ENCODE measurements around the gene TASOR2. TPM values are rescaled to one million over a fixed set of nuclear protein-coding genes. Genes with fewer than 3 reads are reported as not detected.

TASOR2 gene
- total and polyA plus RNA-seq, 2 of the 4 experiments (the other 2 are of a cell fraction) = 19.4 to 53.6 TPM

GRCh38 chr10:5651388-5651764 is 33.3 kb upstream of the TASOR2 start:
- Histone ChIP-seq H3K9me3 (ENCODE audit: control insufficient read depth, insufficient read depth, low read length) (no peaks in the 10 kb centered on the region), H2BK20ac (ENCODE audit: low read depth, low read length) (no peak overlapping the region), H2AFZ (replicated peaks; ENCODE audit: low read length, poor library complexity) (no peak overlapping the region), H3K27ac (ENCODE audit: insufficient read depth, low read length) (no peak overlapping the region), H3K56ac (ENCODE audit: extremely low read depth, insufficient read depth, low read length) (no peak overlapping the region), H4K20me1 (ENCODE audit: insufficient read depth, low read length) (no peaks in the 10 kb centered on the region), H4K8ac (ENCODE audit: low read depth in 2 of 2, low read length in 2 of 2) (no peak overlapping the region), H2BK5ac (ENCODE audit: low read depth, low read length, poor library complexity, severe bottlenecking) (no peak overlapping the region), H2BK15ac (ENCODE audit: low read depth, low read length) (no peak overlapping the region), H2AK9ac (replicated peaks; ENCODE audit: low read depth, low read length, poor library complexity) (no peak overlapping the region), H4K91ac (ENCODE audit: insufficient read depth, low read depth, low read length) (no peak overlapping the region), H3K79me1 (ENCODE audit: low read depth in 1 of 2, low read length in 2 of 2) (peaks cover 0 to 5% of the 10 kb centered on the region in 2 experiments; a peak in 1 of 4 replicates), H3K36me3 (ENCODE audit: control insufficient read depth, insufficient read depth, low read length) (peaks cover 18% of the 10 kb centered on the region; the same call in 1 of the 2 replicates), H2AK5ac (ENCODE audit: low read depth, low read length) (no peak overlapping the region), H3K4me2 (ENCODE audit: low read depth, low read length) (no peak overlapping the region), H3K23ac (ENCODE audit: low read depth, low read length) (no peak overlapping the region), H2BK120ac (ENCODE audit: low read depth, low read length) (no peak overlapping the region), H3K14ac (replicated peaks; ENCODE audit: low read depth, low read length) (no peak overlapping the region), H3K4ac (ENCODE audit: low read depth, low read length) (no peak overlapping the region), H3K27me3 (ENCODE audit: control insufficient read depth, insufficient read depth, low read length) (no peaks in the 10 kb centered on the region), H4K5ac (ENCODE audit: low read depth, low read length) (no peak overlapping the region), H3K4me3 (ENCODE audit: insufficient read depth, low read depth, low read length) (no peak overlapping the region), H3K18ac (ENCODE audit: low read depth, low read length) (no peak overlapping the region), H3K9me1 (ENCODE audit: insufficient read depth, low read length) (no peaks in the 10 kb centered on the region), H3K9ac (ENCODE audit: low read depth, low read length) (no peak overlapping the region), H3K4me1 (ENCODE audit: control insufficient read depth, insufficient read depth, low read length) (no peaks in the 10 kb centered on the region)
- in situ Hi-C loops (cut with MboI; ENCODE audit: low sequenced_read_pairs) (no loop called here), intact Hi-C loops (cut with micrococcal nuclease) (no loop called here), dilution Hi-C loops (cut with HindIII; ENCODE audit: low sequenced_read_pairs, unreplicated experiment) (no loop called here)
- POLR2A ChIA-PET (ENCODE audit: unreplicated experiment) = no interaction called here
- no TSS peak for BruUV-seq (replicated peaks)
- TF ChIP-seq POLR2A (IDR thresholded peaks at IDR 0.05; ENCODE audit: low read depth, low read length) (no peak), RCOR1 (IDR thresholded peaks at IDR 0.05; ENCODE audit: insufficient replicate concordance, low read length) (no peak), MAFK (IDR thresholded peaks at IDR 0.05; ENCODE audit: low read depth, low read length) (no peak), MAZ (IDR thresholded peaks at IDR 0.05; ENCODE audit: borderline replicate concordance, low read depth, low read length) (no peak), CEBPB (IDR thresholded peaks at IDR 0.05; ENCODE audit: low read depth, low read length) (no peak), USF2 (IDR thresholded peaks at IDR 0.05; ENCODE audit: low read depth, low read length) (no peak), NFE2L2 (IDR thresholded peaks at IDR 0.05; ENCODE audit: low read depth, low read length) (no peak), MXI1 (IDR thresholded peaks at IDR 0.05; ENCODE audit: borderline replicate concordance, low read depth, low read length) (no peak), SMC3 (IDR thresholded peaks at IDR 0.05; ENCODE audit: low read depth, low read length) (no peak), CHD1 (IDR thresholded peaks at IDR 0.05; ENCODE audit: low read depth, low read length) (no peak), CTCF (conservative IDR thresholded peaks at IDR 0.05; ENCODE audit: low read depth, low read length) (no peak), ELK1 (IDR thresholded peaks at IDR 0.05; ENCODE audit: borderline replicate concordance, low read depth, low read length) (no peak), FOS (IDR thresholded peaks at IDR 0.05; ENCODE audit: low read depth, low read length) (no peak), RFX5 (IDR thresholded peaks at IDR 0.05; ENCODE audit: low read depth, low read length) (no peak), RAD21 (IDR thresholded peaks at IDR 0.05; ENCODE audit: low read length) (no peak), BHLHE40 (IDR thresholded peaks at IDR 0.05; ENCODE audit: low read depth, low read length) (no peak)
- DNase-seq = no peak
- CTCF ChIA-PET = interaction anchor here (0.6 kb wide), 1 partner anchor 207 kb away, joined by 3 read pairs; no protein-coding TSS in a partner anchor
- WGBS, 2 experiments (ENCODE audit: extremely low coverage in 2 of 2, insufficient read length in 1 of 2) = no CpG with 5 or more reads among the region's 11 CpGs
- ATAC-seq (ENCODE audit: low read depth) = no peak
